BLaER1 (cell line): ENCODE measurements around the gene SHROOM4.

Source experiments
- H3K27ac ChIP-seq: shearing (Covaris generic); formaldehyde crosslinking; 2 replicates; pipeline ENCODE4 v1.8.1; 2022
- H3K27me3 ChIP-seq: shearing (Covaris generic); formaldehyde crosslinking; 2 replicates; pipeline ENCODE4 v1.8.1; 2022
- H3K36me3 ChIP-seq: shearing (Covaris generic); formaldehyde crosslinking; 2 replicates; pipeline ENCODE4 v1.8.1; 2022
- H3K4me1 ChIP-seq: shearing (Covaris generic); formaldehyde crosslinking; 2 replicates; pipeline ENCODE4 v1.8.1; 2022
- H3K4me2 ChIP-seq: shearing (Covaris generic); formaldehyde crosslinking; 2 replicates; pipeline ENCODE4 v1.8.1; 2022
- H3K4me3 ChIP-seq: shearing (Covaris generic); formaldehyde crosslinking; 2 replicates; pipeline ENCODE4 v1.8.1; 2022
- H3K9ac ChIP-seq: shearing (Covaris generic); formaldehyde crosslinking; 2 replicates; pipeline ENCODE4 v1.8.1; 2022
- H3K9me3 ChIP-seq: shearing (Covaris generic); formaldehyde crosslinking; 2 replicates; pipeline ENCODE4 v1.8.1; 2022
- H4K20me1 ChIP-seq: shearing (Covaris generic); formaldehyde crosslinking; 2 replicates; pipeline ENCODE4 v1.8.1; 2022
- Cebpa-rat ChIP-seq: shearing (Covaris generic); IDR thresholded peaks from 2 replicates; pipeline ENCODE4 v1.8.1; 2022

SHROOM4 gene

GRCh38 chrX:50798783-50799182 lies 15.2 kb downstream of the SHROOM4 start:
- Histone ChIP-seq H3K27ac (no peak overlapping the region), H3K4me3 (no peak overlapping the region)
- no peak for TF ChIP-seq Cebpa-rat

DNA sequence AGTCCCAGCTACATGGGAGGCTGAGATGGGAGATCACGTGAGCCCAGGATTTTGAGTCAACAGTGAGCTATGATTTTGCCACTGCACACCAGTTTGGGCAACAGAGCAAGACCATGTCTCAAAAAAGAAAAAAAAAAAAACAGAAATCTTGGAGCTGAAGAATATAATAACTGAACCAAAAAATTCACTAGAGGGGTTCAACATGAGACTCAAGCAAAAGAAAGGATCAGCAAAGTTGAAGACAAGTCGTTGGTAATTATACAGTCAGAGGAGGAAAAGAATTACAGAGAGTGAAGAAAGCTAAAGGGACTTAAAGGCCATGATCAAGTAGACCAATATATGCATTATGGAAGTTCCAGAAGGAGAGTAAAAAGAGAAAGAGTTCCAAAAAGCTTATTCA lies 26.9 kb downstream of the SHROOM4 start:
- H3K27ac ChIP-seq, result no peak overlapping the region
- no peak for TF ChIP-seq Cebpa-rat
- peaks cover 42% of the 10 kb centered on the region for H3K27me3 ChIP-seq
- peaks cover 28% of the 10 kb centered on the region for H3K9me3 ChIP-seq
- H3K36me3 ChIP-seq, result no peaks in the 10 kb centered on the region
- H3K9ac ChIP-seq, result no peak overlapping the region
- no peaks in the 10 kb centered on the region for H3K4me1 ChIP-seq
- no peak overlapping the region for H3K4me2 ChIP-seq
- H3K4me3 ChIP-seq, result no peak overlapping the region
- no peaks in the 10 kb centered on the region for H4K20me1 ChIP-seq

More at GRCh38 chrX:50798783-50799182, 15.2 kb downstream of the SHROOM4 start:
- no peaks in the 10 kb centered on the region for H3K36me3 ChIP-seq
- H3K4me2 ChIP-seq, result no peak overlapping the region
- peaks cover 94% of the 10 kb centered on the region for H3K27me3 ChIP-seq
- no peaks in the 10 kb centered on the region for H3K9me3 ChIP-seq
- H3K4me1 ChIP-seq, result no peaks in the 10 kb centered on the region
- no peaks in the 10 kb centered on the region for H4K20me1 ChIP-seq
- H3K9ac ChIP-seq, result no peak overlapping the region

- Histone ChIP-seq H3K36me3 (no peaks in the 10 kb centered on the region), H3K4me2 (no peak overlapping the region), H3K27me3 (peaks cover 75% of the 10 kb centered on the region), H3K4me1 (no peaks in the 10 kb centered on the region), H3K4me3 (no peak overlapping the region), H4K20me1 (no peaks in the 10 kb centered on the region; the same call in 1 of the 2 replicates), H3K27ac (no peak overlapping the region), H3K9ac (no peak overlapping the region), H3K9me3 (peaks cover 9% of the 10 kb centered on the region)
- no peak for TF ChIP-seq Cebpa-rat
Measured at GRCh38 chrX:50780144-50780543, 33.9 kb downstream of the SHROOM4 start.

GRCh38 chrX:50779694-50780093 lies 34.3 kb downstream of the SHROOM4 start:
- TF ChIP-seq Cebpa-rat, result no peak
- Histone ChIP-seq H3K4me2 (no peak overlapping the region), H3K9ac (no peak overlapping the region), H3K27ac (no peak overlapping the region), H3K27me3 (peaks cover 79% of the 10 kb centered on the region), H4K20me1 (no peaks in the 10 kb centered on the region; the same call in 1 of the 2 replicates), H3K36me3 (no peaks in the 10 kb centered on the region), H3K9me3 (peaks cover 9% of the 10 kb centered on the region), H3K4me1 (no peaks in the 10 kb centered on the region), H3K4me3 (no peak overlapping the region)

GRCh38 chrX:50778272-50778671 lies 35.7 kb downstream of the SHROOM4 start:
- Histone ChIP-seq H3K36me3 (no peaks in the 10 kb centered on the region), H3K27ac (no peak overlapping the region), H3K4me1 (no peaks in the 10 kb centered on the region), H3K9me3 (no peaks in the 10 kb centered on the region; the same call in 1 of the 2 replicates), H3K9ac (no peak overlapping the region), H3K27me3 (peaks cover 82% of the 10 kb centered on the region), H3K4me3 (no peak overlapping the region), H3K4me2 (no peak overlapping the region), H4K20me1 (no peaks in the 10 kb centered on the region; the same call in 1 of the 2 replicates)
- TF ChIP-seq Cebpa-rat, result no peak

GRCh38 chrX:50776248-50776647 lies 37.7 kb downstream of the SHROOM4 start:
- Histone ChIP-seq H3K4me3 (no peak overlapping the region), H3K9ac (no peak overlapping the region), H3K27me3 (peaks cover 79% of the 10 kb centered on the region), H4K20me1 (no peaks in the 10 kb centered on the region; the same call in 1 of the 2 replicates), H3K9me3 (no peaks in the 10 kb centered on the region; the same call in 1 of the 2 replicates), H3K36me3 (no peaks in the 10 kb centered on the region), H3K4me2 (no peak overlapping the region), H3K4me1 (no peaks in the 10 kb centered on the region), H3K27ac (no peak overlapping the region)
- TF ChIP-seq Cebpa-rat, result no peak

DNA sequence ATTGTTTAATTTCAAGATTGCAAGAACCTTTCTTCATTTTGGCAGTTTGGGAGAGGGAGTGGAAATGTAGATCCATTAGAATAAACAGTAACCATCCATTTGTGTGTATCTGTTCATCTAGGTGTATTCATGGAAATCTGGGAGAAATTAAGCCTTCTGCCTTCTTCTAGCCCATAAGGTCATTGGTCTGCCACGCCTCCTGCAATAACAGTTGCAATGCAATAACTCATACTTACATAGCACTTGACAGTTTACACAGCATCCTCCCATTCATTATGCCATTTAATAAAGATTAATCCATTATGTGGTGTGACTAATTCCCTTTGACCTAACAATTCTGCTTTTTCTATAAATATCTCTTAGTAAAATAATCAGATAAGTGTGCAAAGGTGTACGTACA lies 42.6 kb downstream of the SHROOM4 start:
- Histone ChIP-seq H3K4me3 (no peak overlapping the region), H3K27me3 (peaks cover 79% of the 10 kb centered on the region), H3K4me2 (no peak overlapping the region), H4K20me1 (no peaks in the 10 kb centered on the region), H3K27ac (no peak overlapping the region), H3K4me1 (no peaks in the 10 kb centered on the region), H3K9ac (no peak overlapping the region), H3K9me3 (no peaks in the 10 kb centered on the region), H3K36me3 (no peaks in the 10 kb centered on the region)
- TF ChIP-seq Cebpa-rat, result no peak

DNA sequence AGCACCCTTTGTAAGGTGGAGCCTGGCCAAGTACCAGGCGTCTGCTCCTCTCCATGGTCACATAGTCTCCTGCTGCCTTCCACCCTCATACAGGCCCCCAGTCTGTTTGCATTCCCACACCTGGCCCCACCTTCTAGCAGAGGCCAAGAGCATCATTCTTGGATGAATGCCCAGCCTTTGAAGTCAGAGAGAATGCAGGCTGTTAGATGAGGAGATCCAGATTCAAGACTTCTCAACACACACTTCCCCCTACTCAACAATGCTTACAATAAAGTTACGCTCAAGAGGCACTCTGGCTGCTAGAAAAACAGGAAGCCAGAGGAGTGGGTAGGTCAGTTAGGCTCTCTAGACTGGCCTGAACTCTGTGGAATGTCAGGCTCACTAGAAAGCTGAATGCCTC lies 43.3 kb downstream of the SHROOM4 start:
- Histone ChIP-seq H3K36me3 (no peaks in the 10 kb centered on the region), H4K20me1 (no peaks in the 10 kb centered on the region; the same call in 1 of the 2 replicates)
- no peak for TF ChIP-seq Cebpa-rat

DNA sequence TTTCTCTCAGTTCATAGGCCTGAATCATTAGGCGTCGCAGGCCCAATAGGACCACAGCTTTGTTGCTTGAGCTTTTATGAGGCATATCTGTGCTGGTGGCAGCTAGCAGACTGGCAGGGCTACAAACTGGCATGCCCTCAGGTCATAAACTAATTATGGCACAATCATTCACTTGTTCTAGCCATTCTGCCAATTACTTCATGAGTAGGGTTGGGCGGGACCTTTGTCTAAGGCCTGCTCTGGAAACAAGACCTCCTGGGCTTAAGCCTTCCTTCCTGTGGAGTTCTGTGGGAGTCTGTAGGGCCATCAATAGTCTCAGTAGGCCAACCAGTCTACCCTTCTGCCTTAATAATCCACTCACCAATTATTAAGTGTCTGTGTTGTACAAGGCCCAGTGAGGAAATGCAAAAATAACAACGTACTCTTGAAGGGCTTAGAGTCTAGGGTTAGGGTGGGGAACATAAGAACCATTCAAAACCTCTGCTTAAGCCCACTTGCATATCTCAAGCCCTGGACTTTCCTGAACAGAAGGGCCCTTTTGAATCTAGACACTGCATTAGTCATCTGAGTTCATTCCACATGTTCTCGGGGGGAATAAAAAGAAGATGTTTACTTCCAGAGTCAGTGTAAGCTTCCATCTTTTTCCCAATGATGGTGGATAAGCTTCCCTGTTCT lies 44.5 kb downstream of the SHROOM4 start:
- no peaks in the 10 kb centered on the region for H3K4me1 ChIP-seq
- H3K9ac ChIP-seq, result no peak overlapping the region
- H3K36me3 ChIP-seq, result no peaks in the 10 kb centered on the region
- H3K27me3 ChIP-seq, result peaks cover 80% of the 10 kb centered on the region
- H3K4me2 ChIP-seq, result no peak overlapping the region
- H4K20me1 ChIP-seq, result no peaks in the 10 kb centered on the region; the same call in 1 of the 2 replicates
- no peak overlapping the region for H3K27ac ChIP-seq
- no peak overlapping the region for H3K4me3 ChIP-seq
- no peak for TF ChIP-seq Cebpa-rat
- H3K9me3 ChIP-seq, result 0 out of 2 replicates have a peak, but pooled peaks cover 5% of the 10 kb centered on the region

More for the DNA sequence above, 43.3 kb downstream of the SHROOM4 start:
- Histone ChIP-seq H3K4me2 (no peak overlapping the region), H3K4me1 (no peaks in the 10 kb centered on the region), H3K27ac (no peak overlapping the region), H3K27me3 (peaks cover 80% of the 10 kb centered on the region), H3K4me3 (no peak overlapping the region), H3K9ac (no peak overlapping the region), H3K9me3 (no peaks in the 10 kb centered on the region)

- Histone ChIP-seq H4K20me1 (no peaks in the 10 kb centered on the region; the same call in 1 of the 2 replicates), H3K27me3 (peaks cover 81% of the 10 kb centered on the region), H3K27ac (no peak overlapping the region), H3K4me2 (no peak overlapping the region), H3K4me1 (no peaks in the 10 kb centered on the region), H3K36me3 (no peaks in the 10 kb centered on the region), H3K9ac (no peak overlapping the region), H3K9me3 (0 out of 2 replicates have a peak, but pooled peaks cover 9% of the 10 kb centered on the region), H3K4me3 (no peak overlapping the region)
- TF ChIP-seq Cebpa-rat, result no peak
Measured at GRCh38 chrX:50768801-50769200, 45.2 kb downstream of the SHROOM4 start.
